GM18511 (cell line): ENCODE data around the gene PPFIBP2.
A peak's percentile ranks its signal among the peaks of the same experiment; 100 is the strongest.

Source experiments
- ATAC-seq: cut with Tn5 transposase; IDR thresholded peaks from one replicate; pipeline ENCODE4 v1.9.1; 2021; ENCODE audit warnings: mild to moderate bottlenecking, moderate library complexity; ENCODE audit not compliant: unreplicated experiment

PPFIBP2 gene

GRCh38 chr11:7513234-7514098 is at the start of gene PPFIBP2:
Gene PPFIBP2 (plus strand): TSS chr11:7513999. CDS start chr11:7549476, 35,477 bp downstream.
- peak; percentile 75 for ATAC-seq

- ATAC-seq: peak; percentile 83
These were observed 46.1 kb upstream of the PPFIBP2 start for GRCh38 chr11:7467652-7468051.

GRCh38 chr11:7469351-7469865 is 44.4 kb upstream of the PPFIBP2 start:
- no peak for ATAC-seq

GRCh38 chr11:7471071-7471470 is 42.7 kb upstream of the PPFIBP2 start:
- no peak for ATAC-seq

GRCh38 chr11:7473717-7474116 is 40.1 kb upstream of the PPFIBP2 start:
- peak; percentile 94 for ATAC-seq

- no peak for ATAC-seq
These were observed 33.7 kb upstream of the PPFIBP2 start for GRCh38 chr11:7480113-7480512.

- ATAC-seq: no peak
These were observed 29.7 kb upstream of the PPFIBP2 start for GRCh38 chr11:7484131-7484530.

GRCh38 chr11:7484645-7485044 is 29.2 kb upstream of the PPFIBP2 start:
- no peak for ATAC-seq

GRCh38 chr11:7485186-7486097 is 28.4 kb upstream of the PPFIBP2 start, which contains the start of gene OLFML1:
Gene OLFML1 (plus strand): TSS chr11:7485506. CDS start chr11:7485876, 370 bp downstream.
- no peak for ATAC-seq

- ATAC-seq: no peak
These were observed 27.6 kb upstream of the PPFIBP2 start for GRCh38 chr11:7486098-7486780.

- ATAC-seq: no peak
These were observed 27.0 kb upstream of the PPFIBP2 start for GRCh38 chr11:7486781-7487140.

- no peak for ATAC-seq
These were observed 26.4 kb upstream of the PPFIBP2 start for GRCh38 chr11:7487360-7487759.

GRCh38 chr11:7488681-7489080 is 25.1 kb upstream of the PPFIBP2 start:
- ATAC-seq: no peak

GRCh38 chr11:7489376-7489775 is 24.4 kb upstream of the PPFIBP2 start:
- ATAC-seq: no peak

- ATAC-seq: no peak
These were observed 23.7 kb upstream of the PPFIBP2 start for GRCh38 chr11:7490054-7490453.

- no peak for ATAC-seq
These were observed 23.3 kb upstream of the PPFIBP2 start for GRCh38 chr11:7490535-7490934.

- no peak for ATAC-seq
These were observed 21.5 kb upstream of the PPFIBP2 start for GRCh38 chr11:7492253-7492652.

GRCh38 chr11:7493670-7494069 is 20.1 kb upstream of the PPFIBP2 start:
- no peak for ATAC-seq

GRCh38 chr11:7494086-7494745 is 19.6 kb upstream of the PPFIBP2 start:
- ATAC-seq: no peak

GRCh38 chr11:7495882-7496551 is 17.8 kb upstream of the PPFIBP2 start:
- ATAC-seq: peak; percentile 97
